ENCODE data around the gene TUBA8.
"Not testable (repeated sequence)": the region's sequence is repeated elsewhere in the genome, so short reads cannot be mapped to it uniquely, and the experiment has no call there.

The TUBA8 gene

DNA sequence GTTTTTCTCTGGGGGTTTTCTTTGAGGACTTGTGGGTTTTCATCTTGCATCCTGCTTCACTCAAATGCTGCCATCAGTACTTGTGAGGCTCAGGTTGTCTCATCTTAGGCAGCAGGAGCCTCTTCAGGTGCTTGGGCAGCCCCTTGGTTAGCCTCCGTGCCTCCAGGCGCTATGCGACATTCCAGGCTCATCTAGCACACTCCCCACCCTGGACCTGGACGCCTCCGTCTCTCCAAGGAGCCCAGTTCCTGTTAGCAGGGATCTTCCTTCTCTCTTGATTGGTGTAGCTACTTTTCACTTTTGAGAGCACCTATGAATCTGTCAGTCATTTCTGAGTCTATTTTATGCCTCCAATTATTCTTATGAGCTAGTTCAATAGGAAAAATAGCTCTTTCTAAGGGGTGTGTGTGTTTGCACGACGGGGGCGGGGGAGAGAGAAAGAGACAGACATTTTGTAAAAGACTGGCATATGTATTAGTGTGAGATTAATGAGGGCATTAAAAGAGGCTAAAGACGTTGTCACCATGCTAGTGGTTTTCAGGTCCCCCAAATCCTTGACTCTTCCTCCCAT lies 7.8 kb downstream of the TUBA8 start:
- H3K27ac ChIP-seq = no peak overlapping the region
- TF ChIP-seq, protein P1, sequence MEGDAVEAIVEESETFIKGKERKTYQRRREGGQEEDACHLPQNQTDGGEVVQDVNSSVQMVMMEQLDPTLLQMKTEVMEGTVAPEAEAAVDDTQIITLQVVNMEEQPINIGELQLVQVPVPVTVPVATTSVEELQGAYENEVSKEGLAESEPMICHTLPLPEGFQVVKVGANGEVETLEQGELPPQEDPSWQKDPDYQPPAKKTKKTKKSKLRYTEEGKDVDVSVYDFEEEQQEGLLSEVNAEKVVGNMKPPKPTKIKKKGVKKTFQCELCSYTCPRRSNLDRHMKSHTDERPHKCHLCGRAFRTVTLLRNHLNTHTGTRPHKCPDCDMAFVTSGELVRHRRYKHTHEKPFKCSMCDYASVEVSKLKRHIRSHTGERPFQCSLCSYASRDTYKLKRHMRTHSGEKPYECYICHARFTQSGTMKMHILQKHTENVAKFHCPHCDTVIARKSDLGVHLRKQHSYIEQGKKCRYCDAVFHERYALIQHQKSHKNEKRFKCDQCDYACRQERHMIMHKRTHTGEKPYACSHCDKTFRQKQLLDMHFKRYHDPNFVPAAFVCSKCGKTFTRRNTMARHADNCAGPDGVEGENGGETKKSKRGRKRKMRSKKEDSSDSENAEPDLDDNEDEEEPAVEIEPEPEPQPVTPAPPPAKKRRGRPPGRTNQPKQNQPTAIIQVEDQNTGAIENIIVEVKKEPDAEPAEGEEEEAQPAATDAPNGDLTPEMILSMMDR (conservative IDR thresholded peaks at IDR 0.05) = no peak

DNA sequence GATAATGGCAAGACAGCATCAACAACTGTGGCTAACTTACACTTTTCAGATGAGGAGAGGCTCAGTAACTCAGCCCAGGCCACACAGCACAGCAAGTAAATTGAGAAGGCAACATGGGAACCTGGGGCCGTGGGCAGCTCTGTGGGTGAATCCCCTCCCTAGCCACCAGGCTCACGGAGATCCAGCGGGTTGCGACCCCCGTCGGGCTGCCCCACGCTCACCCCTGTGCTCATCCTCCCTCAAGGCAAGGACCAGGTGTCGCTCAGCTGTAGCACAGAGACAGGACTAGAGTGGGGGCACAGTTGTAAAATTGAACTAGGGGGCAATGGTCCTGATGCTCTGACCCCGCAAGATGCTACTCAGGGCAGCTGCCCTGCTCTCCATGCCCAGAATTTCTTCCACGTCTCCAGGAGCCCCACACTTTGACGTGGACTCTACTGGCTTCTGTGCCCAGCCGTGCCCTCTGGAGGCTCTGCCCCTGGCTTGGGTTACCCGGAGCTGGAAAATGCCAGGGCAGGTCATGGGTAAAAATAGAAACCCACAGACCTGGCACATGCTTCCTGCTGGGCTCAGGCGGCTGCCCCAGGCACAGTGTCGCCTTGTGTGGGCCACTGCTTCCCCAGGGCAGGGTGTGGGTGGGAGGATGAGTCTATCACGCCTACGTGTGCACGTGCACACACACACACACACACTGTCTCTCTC lies 9.0 kb downstream of the TUBA8 start:
- no peak overlapping the region for H3K27ac ChIP-seq
- TF ChIP-seq, protein P1 (conservative IDR thresholded peaks at IDR 0.05) = no peak

DNA sequence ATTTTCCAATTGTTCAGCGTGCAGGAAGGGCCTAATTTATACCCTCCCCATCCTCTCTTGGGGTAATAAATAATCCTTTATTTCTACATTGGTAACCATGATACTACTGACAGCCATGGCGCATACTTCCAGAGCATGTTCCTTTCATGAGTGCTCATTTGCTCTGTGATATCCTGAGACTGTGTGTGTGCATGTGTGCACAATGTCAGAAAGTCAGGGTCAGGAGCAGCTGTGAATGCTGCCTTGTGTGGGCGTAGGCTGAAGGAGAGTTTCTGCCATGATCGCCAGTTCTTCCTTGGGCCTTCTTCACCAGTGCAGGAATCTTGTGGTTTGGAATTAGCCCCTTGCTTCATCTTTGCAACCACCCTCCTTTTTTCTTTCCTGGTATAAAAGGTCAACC lies 10.2 kb downstream of the TUBA8 start:
- TF ChIP-seq, protein P1 (conservative IDR thresholded peaks at IDR 0.05) = no peak
- no peak overlapping the region for H3K27ac ChIP-seq

DNA sequence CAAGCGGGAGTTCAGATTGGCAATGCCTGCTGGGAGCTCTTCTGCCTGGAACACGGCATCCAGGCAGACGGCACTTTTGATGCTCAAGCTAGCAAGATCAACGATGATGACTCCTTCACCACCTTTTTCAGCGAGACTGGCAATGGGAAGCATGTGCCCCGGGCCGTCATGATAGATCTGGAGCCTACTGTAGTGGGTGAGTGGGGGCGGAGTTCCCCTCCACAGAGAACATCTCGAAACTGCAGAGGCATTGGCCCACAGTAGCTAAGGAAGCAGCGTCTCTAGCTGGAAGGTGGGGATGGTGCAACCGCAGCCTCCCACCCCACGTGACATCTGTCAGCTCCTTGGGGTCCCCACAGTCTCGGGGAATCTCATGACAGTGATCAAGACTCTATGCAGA lies 10.9 kb downstream of the TUBA8 start:
- H3K27ac ChIP-seq = no peak overlapping the region
- TF ChIP-seq, protein P1 (conservative IDR thresholded peaks at IDR 0.05) = no peak

DNA sequence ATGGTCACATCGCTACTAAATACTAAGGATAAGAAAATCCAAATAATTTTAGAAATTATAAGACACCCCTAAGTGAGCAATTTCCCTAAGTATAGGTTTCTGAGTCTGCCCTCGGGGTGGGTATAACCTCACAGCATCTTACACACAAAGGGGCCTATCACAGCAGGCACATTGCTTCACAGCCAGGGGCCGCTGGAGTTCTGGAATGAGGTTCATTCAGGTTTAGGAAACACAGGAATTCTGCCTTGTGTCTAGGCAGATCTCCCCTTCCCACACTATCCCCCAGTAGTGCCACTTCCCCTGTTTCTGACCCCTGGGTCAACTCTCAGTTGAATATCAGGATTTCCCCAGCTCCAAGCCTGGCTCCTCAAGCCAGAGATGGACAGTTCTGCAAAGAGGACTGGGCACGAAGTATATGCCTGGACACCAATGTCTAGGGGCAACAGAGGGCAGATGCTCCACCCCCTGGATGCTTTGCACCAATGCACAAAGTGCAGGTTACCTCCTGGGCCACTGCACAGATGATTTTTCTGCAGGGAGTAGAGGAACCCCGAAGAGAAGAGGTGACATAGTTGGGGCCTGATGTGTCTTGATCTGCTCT lies 11.4 kb downstream of the TUBA8 start:
- H3K27ac ChIP-seq = no peak overlapping the region
- TF ChIP-seq, protein P1 (conservative IDR thresholded peaks at IDR 0.05) = no peak

DNA sequence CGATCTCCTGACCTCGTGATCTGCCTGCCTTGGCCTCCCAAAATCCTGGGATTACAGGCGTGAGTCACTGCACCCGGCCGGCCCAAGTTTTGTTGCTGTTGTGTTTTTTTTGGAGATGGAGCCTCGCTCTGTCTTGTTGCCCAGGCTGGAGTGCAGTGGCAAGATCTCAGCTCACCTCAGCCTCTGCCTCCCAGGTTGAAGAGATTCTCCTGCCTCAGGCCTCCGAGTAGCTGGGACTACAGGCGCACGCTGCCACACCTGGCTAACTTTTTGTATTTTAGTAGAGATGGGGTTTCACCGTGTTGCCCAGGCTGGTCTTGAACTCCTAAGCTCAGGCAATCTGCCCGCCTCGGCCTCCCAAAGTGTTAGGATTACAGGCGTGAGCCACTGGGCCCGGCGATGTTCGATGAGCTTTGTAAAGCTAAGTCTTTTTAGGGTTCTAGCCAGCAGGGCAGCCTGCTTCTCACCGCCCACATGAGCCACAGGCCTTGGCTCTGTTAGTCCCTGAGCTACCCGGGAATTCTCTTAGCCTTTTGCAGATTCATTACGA lies 12.9 kb downstream of the TUBA8 start:
- not testable (repeated sequence) for H3K27ac ChIP-seq

DNA sequence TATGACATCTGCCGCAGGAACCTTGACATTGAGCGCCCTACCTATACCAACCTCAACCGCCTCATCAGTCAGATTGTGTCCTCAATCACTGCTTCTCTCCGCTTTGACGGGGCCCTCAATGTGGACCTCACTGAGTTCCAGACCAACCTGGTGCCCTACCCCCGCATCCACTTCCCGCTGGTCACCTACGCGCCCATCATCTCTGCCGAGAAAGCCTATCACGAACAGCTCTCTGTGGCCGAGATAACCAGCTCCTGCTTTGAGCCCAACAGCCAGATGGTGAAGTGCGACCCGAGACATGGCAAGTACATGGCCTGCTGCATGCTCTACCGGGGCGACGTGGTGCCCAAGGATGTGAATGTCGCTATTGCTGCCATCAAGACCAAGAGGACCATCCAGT lies 16.0 kb downstream of the TUBA8 start:
- no peak overlapping the region for H3K27ac ChIP-seq
- TF ChIP-seq, protein P1 (conservative IDR thresholded peaks at IDR 0.05) = no peak

DNA sequence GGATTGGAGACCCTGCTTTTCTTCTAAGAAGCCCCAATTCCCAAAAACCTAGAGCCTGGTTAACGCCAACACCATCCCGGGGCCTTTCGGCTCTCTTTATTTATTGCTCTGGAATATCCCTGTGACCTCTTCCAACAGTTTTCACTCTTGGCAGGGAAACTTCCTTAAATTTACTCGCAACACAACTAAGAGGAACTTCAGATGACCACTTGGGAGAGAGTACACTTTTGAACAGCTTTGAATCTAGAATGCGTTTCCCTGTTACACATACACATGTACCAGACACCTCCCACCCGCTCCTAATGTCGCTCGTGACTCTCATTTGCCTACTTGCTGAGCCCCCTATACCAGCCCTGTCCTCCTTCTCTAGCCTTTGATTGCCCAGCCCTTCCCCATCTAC lies 19.4 kb downstream of the TUBA8 start:
- H3K27ac ChIP-seq = no peak overlapping the region
- TF ChIP-seq, protein P1 (conservative IDR thresholded peaks at IDR 0.05) = no peak

Data from VCaP (cell line).